Stomach (tissue), 4 donors: ENCODE results near the gene MAST4.

Experiments used
- CTCF ChIP-seq, 7 experiments: fragments of 450-650 bp in 4 of 7; fragments of 200-600 bp in 3 of 7; sonication (generic) in 3 of 7; IDR thresholded peaks; one replicate each; pipeline ENCODE4 v1.5.1; 2016 to 2019; ENCODE audit warnings: antibody characterized with exemption in 7 of 7, control low read depth in 2 of 7, mild to moderate bottlenecking in 1 of 7
- EP300 ChIP-seq: sonication (generic); formaldehyde crosslinking; IDR thresholded peaks from one replicate; pipeline ENCODE4 v1.6.1; 2017; ENCODE audit warnings: antibody characterized with exemption
- POLR2A ChIP-seq, 4 donors: fragments of 450-650 bp; IDR thresholded peaks; one replicate each; pipeline ENCODE4 v1.6.1; 2016; ENCODE audit warnings: antibody characterized with exemption in 4 of 4, control low read depth in 2 of 4, mild to moderate bottlenecking in 1 of 4, moderate library complexity in 1 of 4
- POLR2AphosphoS5 ChIP-seq, 3 donors: sonication (generic); formaldehyde crosslinking; IDR thresholded peaks; one replicate each; pipeline ENCODE4 v1.6.1; 2016; ENCODE audit warnings: antibody characterized with exemption in 3 of 3

- no peak for TF ChIP-seq CTCF (IDR thresholded peaks at IDR 0.05)
- TF ChIP-seq POLR2A (IDR thresholded peaks at IDR 0.05): no peak
- TF ChIP-seq POLR2AphosphoS5 (IDR thresholded peaks at IDR 0.05): no peak
- no peak for TF ChIP-seq EP300
Observed at GRCh38 chr5:66561256-66561990, 34.8 kb upstream of the MAST4 start.
